ENCODE data around the gene FAIM2. TPM values are rescaled to one million over a fixed set of nuclear protein-coding genes. Genes with fewer than 3 reads are reported as not detected.

Gene FAIM2
- total and polyA plus RNA-seq, 2 donors (not counting 3 experiments of a cell fraction or from before 2014, with no cell fraction given) = 0.01 TPM; not detected in 1

- no peaks in the 10 kb centered on the region for H3K9me3 ChIP-seq (replicated peaks; ENCODE audit: control insufficient read depth, insufficient read depth, low read length)
- H4K20me1 ChIP-seq (replicated peaks; ENCODE audit: control insufficient read depth, extremely low read depth, insufficient read depth, low read length) = no peaks in the 10 kb centered on the region
- no peaks in the 10 kb centered on the region for H3K79me2 ChIP-seq (ENCODE audit: control insufficient read depth, insufficient read depth, low read length)
- DNase-seq (ENCODE audit: low read depth, low spot score) (no peak), FAIRE-seq (no peak)
- no peak overlapping the region for H3K9ac ChIP-seq (replicated peaks; ENCODE audit: extremely low read depth, insufficient read depth, low read length)
- no peaks in the 10 kb centered on the region for H3K9me1 ChIP-seq (replicated peaks; ENCODE audit: control insufficient read depth, extremely low read depth, insufficient read depth, low read length)
- H3K27me3 ChIP-seq (ENCODE audit: control insufficient read depth in 2 of 2, insufficient read depth in 2 of 2, low read length in 2 of 2) = peaks cover 4 to 14% of the 10 kb centered on the region in 2 experiments
- no peak overlapping the region for H3K4me2 ChIP-seq (ENCODE audit: insufficient read depth, low read length)
- H3K36me3 ChIP-seq (ENCODE audit: control insufficient read depth in 2 of 2, extremely low read depth in 1 of 2, insufficient read depth in 2 of 2, low read length in 2 of 2) = no peaks in the 10 kb centered on the region
- no peak for TF ChIP-seq MYC (IDR thresholded peaks at IDR 0.05; ENCODE audit: low read depth, low read length)
- no peak for TF ChIP-seq JUN (IDR thresholded peaks at IDR 0.05; ENCODE audit: borderline replicate concordance, insufficient read depth, insufficient read length, low read depth)
- TF ChIP-seq POLR2A (IDR thresholded peaks at IDR 0.05; ENCODE audit: low read depth, low read length) = no peak
- no peak for TF ChIP-seq FOS (IDR thresholded peaks at IDR 0.05; ENCODE audit: borderline replicate concordance, insufficient read depth, low read length)
- no peak for TF ChIP-seq CTCF (IDR thresholded peaks at IDR 0.05; ENCODE audit: extremely low read depth in 1 of 2, insufficient read depth in 1 of 2, low read depth in 1 of 2, low read length in 2 of 2)
- no peak for TF ChIP-seq POLR2AphosphoS5 (IDR thresholded peaks at IDR 0.05; ENCODE audit: insufficient read depth, low read depth, low read length)
- TF ChIP-seq GATA2 (IDR thresholded peaks at IDR 0.05; ENCODE audit: insufficient read depth, insufficient read length, low read depth, low read length) = no peak
- TF ChIP-seq EZH2 (IDR thresholded peaks at IDR 0.05; ENCODE audit: borderline replicate concordance, low read depth, low read length, severe bottlenecking) = no peak
- no peak for TF ChIP-seq MAX (IDR thresholded peaks at IDR 0.05; ENCODE audit: insufficient read depth, insufficient read length)
- ChIA-PET CTCF (interaction anchor here (1.3 to 1.9 kb wide), 2 partner anchors 15 to 50 kb away, joined by 3 to 4 read pairs; no protein-coding TSS in a partner anchor), POLR2A (no interaction called here)
- no TSS peak for BruUV-seq (replicated peaks)
- intact Hi-C loops (cut with micrococcal nuclease) = no loop called here
- H3K27ac ChIP-seq (ENCODE audit: insufficient read depth, low read depth, low read length) = no peak overlapping the region
- H3K4me1 ChIP-seq (ENCODE audit: control insufficient read depth, extremely low read depth, insufficient read depth, low read length) = no peaks in the 10 kb centered on the region
- H2AFZ ChIP-seq (ENCODE audit: low read depth, low read length) = no peak overlapping the region
- dilution Hi-C loops (cut with MboI; ENCODE audit: extremely low pct_ligation_motif_present, low sequenced_read_pairs) = no loop called here
- no peak overlapping the region for H3K4me3 ChIP-seq (replicated peaks in 1 of 3; ENCODE audit: insufficient read depth in 1 of 3, low read depth in 1 of 3, low read length in 3 of 3)
Observed at GRCh38 chr12:49882248-49882850, 21.4 kb downstream of the FAIM2 start.
